HL-60/S4 treated with retinoic acid at 250 ng/mL for 4 days and 3 days (cell line): ENCODE measurements around the gene STPG4.

Experiments used
- in situ Hi-C: fragments of 300-500 bp; cut with MboI; formaldehyde crosslinking; loops from 2 replicates; pipeline ENCODE4 v1.7.0; 2022; ENCODE audit warnings: low sequenced_read_pairs

Gene STPG4

DNA sequence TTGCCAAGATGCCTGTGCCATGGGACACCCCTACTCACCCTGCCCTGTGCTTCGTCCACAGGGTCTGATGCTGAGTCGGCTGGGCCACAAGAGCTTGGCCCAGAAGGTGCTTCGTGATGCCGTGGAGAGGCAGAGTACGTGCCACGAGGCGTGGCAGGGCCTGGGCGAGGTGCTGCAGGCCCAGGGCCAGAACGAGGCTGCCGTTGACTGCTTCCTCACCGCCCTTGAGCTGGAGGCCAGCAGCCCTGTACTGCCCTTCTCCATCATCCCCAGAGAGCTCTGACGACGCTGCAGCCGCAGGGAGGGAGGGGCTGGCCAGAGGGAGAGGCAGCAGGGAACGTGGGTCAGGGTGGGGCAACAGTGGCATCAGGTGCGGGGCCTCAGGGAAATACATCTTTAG, 81.5 kb downstream of the STPG4 start:
- in situ Hi-C loops = no loop called here

- in situ Hi-C loops = no loop called here
These were observed 81.9 kb downstream of the STPG4 start for GRCh38 chr2:47073217-47073616.

DNA sequence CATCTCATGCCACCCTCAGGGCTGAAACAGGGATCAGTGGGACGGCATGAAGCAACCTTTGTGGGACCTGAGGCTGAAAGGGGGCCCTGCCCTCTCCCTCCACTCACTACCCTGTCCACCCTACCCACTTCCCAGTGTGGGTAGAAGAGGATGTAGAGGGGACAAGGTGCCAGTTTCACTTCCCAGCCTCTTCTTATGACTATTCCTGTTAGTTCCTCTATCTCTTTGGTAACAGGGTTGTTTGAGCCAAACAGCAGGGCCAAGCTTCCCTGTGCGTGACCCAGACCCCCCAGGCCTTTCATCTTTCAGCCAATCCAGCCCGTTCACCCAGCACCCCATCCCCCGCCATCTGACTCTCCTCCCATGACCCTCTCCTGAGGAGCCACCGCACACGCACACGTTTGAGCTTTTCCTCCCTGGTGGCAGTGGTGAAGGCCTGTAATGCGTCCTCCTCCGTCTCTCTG, 82.3 kb downstream of the STPG4 start:
- in situ Hi-C loops = no loop called here

DNA sequence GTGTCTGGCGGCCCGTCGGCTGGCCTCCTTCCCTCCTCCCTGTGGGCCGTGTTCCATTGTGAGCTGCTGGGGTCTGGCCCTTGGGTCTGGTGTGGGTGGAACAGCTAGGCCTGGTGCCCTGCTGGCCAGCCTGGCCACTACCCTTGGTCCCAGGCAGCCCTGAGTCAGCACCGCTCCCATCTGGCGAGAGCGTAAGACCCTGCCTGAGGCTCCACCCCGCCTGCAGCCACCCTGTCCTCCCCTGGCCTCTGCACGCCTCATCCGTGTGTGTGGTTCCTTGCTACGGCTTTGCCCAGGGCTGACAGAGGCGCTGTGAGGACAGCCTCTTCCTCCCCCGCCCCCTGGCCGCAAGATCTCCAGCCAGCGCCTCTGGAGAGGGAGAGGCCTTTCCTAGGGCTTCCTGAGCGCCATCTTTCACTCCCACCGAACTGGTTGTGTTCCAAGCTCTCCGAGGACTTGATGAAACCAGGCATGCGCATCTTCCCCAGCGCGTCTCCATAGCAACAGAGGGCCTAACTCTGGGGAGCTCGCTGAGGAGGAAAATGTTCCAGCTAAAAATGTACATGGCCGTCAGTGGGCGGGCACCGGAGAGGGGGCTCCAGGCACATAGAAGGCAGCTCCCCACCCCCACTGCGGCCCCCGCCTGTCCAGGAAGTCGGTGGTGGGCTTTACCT, 83.0 kb downstream of the STPG4 start:
- in situ Hi-C loops = no loop called here

DNA sequence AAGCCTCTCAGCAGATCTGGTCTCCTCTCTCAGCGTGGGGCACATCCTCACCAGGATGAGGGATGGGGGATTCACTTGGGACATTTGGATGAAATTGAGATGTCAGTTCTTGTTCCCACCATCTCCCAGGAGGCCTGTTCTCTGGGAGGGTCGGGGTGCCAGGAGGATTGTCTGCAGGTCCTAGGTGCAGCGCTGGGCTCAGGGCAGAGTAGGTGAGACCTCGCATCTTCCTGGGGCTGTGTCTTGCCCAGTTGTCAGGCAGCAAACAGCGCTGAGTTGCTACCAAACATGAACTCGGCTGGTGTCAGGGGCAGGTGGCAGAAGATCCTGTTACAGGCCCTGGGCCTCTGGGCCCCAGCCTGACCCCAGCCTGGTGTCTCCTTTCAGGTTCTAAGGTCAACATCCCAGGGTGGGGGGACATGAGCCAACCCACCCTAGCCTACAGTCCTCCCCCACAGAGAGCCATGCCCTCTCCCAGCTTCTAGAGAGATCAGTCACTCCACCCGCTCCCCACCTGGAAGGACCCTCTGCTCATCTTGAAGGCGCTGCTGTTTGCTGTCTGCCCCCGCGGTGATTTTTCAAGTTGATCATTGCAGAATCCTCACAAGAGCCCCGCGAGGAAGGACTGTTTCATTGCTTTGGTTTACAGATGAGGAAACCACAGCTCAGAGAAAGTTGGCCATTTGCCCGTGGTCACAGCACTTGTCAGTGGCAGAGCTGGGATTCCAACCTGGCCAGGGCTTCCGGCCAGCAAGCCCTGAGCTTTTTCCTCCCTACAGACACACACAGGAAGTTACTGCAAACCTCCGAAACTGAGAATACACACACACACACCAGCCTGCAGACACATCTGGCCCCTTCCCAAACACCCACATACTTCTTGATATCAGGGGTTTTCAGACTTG, 83.9 kb downstream of the STPG4 start:
- in situ Hi-C loops = no loop called here

- in situ Hi-C loops = no loop called here
These were observed 84.8 kb downstream of the STPG4 start for GRCh38 chr2:47070155-47070919.

DNA sequence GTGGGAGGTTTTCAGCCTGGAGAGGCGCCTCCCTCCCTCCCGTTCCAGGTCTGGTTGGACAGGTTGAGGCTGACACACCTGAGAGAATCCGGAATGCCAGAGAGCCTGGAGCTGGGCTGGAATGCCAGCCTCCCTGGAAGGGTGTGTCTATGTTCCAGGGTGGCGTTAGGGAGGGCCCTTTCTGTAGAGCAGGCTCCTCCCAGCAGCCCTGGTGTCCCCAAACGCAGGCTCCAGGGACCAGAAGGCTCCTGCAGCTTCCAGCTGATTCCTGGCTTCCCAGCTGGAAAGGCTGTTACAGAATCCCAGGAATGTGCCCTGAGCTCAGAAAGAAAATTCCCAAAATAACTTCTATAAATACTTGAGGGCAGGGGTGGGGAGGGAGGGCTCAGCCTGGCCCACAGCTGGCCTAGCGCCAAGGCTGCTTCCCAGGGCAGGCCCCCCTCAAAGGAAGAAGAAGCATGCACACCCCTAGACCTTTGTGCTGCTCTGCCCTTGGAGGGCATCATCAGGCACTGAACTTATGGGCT, 85.4 kb downstream of the STPG4 start:
- in situ Hi-C loops = no loop called here

GRCh38 chr2:47068981-47069627, 86.0 kb downstream of the STPG4 start:
- in situ Hi-C loops = no loop called here

- in situ Hi-C loops = no loop called here
These were observed 87.2 kb downstream of the STPG4 start for GRCh38 chr2:47067788-47068407.

DNA sequence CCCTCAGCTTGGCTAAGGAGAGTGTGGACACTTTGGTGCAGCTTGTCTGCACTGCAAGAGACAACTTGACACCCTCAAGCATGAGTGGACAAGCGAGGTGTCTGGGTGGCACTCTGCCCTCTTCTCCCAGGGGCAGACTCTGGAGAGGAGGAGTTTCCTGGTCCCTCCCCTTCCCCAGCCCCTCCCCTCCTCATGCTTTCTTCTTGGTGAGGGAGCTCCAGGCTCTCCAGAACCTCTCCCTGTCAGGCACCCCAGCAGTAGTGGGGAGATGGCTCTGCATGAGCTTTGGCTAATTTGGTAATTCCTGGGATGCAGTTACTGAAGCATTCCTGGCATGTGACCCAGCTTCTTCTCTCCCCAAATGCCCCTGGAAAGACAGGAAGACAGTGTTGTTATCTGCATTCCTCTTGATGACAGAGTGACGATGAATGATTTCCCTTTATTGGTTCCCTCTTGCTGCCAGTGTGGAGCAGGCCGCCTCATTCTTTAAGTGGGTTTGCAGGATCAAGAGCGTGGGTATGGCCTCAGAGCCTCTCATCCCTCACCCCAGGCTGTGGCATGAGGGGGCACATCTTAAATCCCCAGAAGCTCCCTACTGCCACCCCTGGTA, 89.2 kb downstream of the STPG4 start:
- in situ Hi-C loops = no loop called here

- in situ Hi-C loops = no loop called here
These were observed 89.8 kb downstream of the STPG4 start for GRCh38 chr2:47065343-47065742.

GRCh38 chr2:47064106-47064505, 91.0 kb downstream of the STPG4 start:
- in situ Hi-C loops = no loop called here

DNA sequence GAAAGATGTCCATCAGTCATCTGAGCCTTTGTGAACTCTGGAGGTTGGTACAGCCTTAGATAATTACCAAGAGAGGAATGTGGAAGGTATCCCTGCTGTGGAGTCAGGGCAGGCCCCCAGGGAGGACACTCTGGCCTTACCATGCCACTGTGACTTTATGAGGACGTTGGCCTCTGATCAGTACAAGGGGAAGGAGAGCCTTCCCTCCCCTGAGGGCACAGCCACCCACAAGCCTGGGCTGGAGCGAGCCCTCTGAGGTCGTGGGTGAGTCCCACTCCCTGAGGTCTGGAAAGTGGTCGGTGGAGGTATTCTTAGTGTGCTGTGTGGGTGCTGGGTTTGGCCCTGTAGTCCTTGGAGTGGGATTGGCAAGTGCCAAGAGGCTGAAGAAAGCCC, 91.6 kb downstream of the STPG4 start:
- in situ Hi-C loops = no loop called here

GRCh38 chr2:47062681-47063537, 92.2 kb downstream of the STPG4 start:
- in situ Hi-C loops = no loop called here

DNA sequence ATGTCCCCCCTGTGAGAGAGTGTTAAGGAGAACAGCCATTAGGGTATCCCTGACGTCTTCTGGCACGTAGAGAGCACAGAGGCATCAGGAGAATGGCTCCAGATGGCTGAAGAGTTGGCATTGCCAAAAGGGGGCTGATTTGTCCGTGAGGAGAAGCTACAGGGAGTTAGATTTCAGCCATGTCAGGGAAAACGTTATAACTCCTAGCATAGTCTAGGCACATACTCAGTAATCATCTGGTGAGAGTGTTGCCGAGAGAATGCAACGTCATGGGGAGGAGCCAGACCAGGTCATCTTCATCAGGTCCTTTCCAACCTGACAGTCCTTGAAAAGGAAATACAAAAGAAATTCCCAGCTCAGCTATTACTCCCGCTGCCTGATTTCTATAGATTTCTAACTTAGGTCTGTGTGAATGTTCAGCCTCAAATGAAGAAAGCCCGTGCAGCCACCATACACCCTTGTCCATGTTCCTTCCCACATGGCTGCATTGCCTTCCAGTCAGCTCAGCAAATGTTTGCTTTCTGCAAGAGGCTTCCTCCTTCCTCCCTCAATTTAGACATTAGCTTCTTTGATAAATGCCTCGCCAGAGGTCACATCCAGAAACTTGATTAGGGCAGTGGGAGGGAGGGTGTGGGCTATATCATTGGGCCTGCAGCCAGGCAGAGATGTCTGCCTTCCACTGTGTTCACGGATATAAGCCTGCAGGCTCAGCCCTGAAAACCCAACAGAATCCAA, 93.0 kb downstream of the STPG4 start:
- in situ Hi-C loops = no loop called here

DNA sequence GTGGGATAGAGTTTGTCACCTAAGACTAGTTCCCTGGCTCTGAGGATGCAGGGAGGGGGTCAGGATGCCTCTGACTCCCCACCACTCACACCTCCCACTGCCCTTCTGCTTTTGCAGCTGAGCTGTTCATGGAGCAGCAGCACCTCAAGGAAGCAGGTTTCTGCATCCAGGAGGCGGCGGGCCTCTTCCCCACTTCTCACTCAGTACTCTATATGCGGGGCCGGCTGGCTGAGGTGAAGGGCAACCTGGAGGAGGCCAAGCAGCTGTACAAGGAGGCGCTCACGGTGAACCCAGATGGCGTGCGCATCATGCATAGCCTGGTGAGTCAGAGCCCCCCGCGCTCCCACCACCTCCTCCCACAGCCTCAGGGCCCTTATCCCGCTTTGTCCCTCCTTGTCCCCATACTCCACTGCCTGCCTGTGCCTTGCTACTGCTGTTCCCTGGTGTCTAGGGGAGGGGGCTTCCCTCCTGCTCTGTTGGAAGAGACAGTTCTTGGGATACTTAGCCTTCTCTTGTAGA, 94.4 kb downstream of the STPG4 start:
- in situ Hi-C loops = no loop called here

GRCh38 chr2:47058003-47058931, 96.8 kb downstream of the STPG4 start:
- in situ Hi-C loops = no loop called here
